Bronchial epithelial cell (primary cell): ENCODE data around the gene NMT1. TPM values are rescaled to one million over a fixed set of nuclear protein-coding genes. Genes with fewer than 3 reads are reported as not detected.

ENCODE experiments used
- DNase-seq: peaks from one replicate; pipeline ENCODE4 v3.0.0-alpha.2; 2010; ENCODE audit warnings: low read depth
- FAIRE-seq: peaks from 2 replicates; lab custom pipeline; 2011; peaks lifted over from hg19 to GRCh38; lab: Jason Lieb, UNC
- H3K27me3 ChIP-seq: 2 replicates; pipeline ENCODE4 v1.5.1; 2011; ENCODE audit warnings: low read length; ENCODE audit not compliant: control insufficient read depth, insufficient read depth
- H3K36me3 ChIP-seq: 2 replicates; pipeline ENCODE4 v1.5.1; 2011; ENCODE audit warnings: low read length; ENCODE audit not compliant: control insufficient read depth, insufficient read depth
- H3K4me3 ChIP-seq: 2 replicates; pipeline ENCODE4 v1.5.1; 2011; ENCODE audit warnings: mild to moderate bottlenecking, low read depth, low read length, control low read depth
- total RNA-seq: library from RNA; depleted of rRNA; stranded (reverse); fragments of >200 nt; gene quantifications from 2 replicates; pipeline ENCODE4 v1.2.1, GENCODE V29; 2014
- TF ChIP-seq, protein P1 (sequence below): IDR thresholded peaks from 2 replicates; pipeline ENCODE4 v1.5.1; 2011; ENCODE audit warnings: mild to moderate bottlenecking, moderate library complexity, low read length, control low read depth, inconsistent platforms; ENCODE audit not compliant: insufficient read depth, severe bottlenecking

The NMT1 gene
- total RNA-seq, 1 donor from 2014 or later: 54.2 TPM

DNA sequence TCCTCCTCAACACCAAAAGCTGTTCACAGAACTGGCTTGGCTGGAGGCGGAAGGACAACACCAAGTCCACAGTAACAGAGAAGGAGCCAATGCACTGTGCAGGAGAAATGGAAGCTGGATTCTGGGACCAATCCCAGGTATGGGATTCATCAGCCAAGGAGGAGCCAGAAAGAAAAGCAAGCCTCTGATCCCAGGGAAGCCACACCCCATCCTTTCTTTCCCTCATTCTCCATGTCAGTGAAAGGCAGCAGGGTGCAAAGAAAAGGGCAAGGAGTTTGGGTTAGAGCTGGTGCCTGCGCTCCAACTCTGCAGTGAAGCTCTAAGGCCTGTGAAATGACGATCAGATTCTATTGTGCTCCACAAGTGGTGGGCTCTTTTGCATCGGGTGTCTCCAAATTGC, 20.7 kb upstream of the NMT1 start:
- H3K4me3 ChIP-seq: no peak overlapping the region
- FAIRE-seq (no peak), DNase-seq (no peak)
- peaks cover 9% of the 10 kb centered on the region for H3K36me3 ChIP-seq
- H3K27me3 ChIP-seq: no peaks in the 10 kb centered on the region
- TF ChIP-seq, protein P1, sequence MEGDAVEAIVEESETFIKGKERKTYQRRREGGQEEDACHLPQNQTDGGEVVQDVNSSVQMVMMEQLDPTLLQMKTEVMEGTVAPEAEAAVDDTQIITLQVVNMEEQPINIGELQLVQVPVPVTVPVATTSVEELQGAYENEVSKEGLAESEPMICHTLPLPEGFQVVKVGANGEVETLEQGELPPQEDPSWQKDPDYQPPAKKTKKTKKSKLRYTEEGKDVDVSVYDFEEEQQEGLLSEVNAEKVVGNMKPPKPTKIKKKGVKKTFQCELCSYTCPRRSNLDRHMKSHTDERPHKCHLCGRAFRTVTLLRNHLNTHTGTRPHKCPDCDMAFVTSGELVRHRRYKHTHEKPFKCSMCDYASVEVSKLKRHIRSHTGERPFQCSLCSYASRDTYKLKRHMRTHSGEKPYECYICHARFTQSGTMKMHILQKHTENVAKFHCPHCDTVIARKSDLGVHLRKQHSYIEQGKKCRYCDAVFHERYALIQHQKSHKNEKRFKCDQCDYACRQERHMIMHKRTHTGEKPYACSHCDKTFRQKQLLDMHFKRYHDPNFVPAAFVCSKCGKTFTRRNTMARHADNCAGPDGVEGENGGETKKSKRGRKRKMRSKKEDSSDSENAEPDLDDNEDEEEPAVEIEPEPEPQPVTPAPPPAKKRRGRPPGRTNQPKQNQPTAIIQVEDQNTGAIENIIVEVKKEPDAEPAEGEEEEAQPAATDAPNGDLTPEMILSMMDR: no peak

DNA sequence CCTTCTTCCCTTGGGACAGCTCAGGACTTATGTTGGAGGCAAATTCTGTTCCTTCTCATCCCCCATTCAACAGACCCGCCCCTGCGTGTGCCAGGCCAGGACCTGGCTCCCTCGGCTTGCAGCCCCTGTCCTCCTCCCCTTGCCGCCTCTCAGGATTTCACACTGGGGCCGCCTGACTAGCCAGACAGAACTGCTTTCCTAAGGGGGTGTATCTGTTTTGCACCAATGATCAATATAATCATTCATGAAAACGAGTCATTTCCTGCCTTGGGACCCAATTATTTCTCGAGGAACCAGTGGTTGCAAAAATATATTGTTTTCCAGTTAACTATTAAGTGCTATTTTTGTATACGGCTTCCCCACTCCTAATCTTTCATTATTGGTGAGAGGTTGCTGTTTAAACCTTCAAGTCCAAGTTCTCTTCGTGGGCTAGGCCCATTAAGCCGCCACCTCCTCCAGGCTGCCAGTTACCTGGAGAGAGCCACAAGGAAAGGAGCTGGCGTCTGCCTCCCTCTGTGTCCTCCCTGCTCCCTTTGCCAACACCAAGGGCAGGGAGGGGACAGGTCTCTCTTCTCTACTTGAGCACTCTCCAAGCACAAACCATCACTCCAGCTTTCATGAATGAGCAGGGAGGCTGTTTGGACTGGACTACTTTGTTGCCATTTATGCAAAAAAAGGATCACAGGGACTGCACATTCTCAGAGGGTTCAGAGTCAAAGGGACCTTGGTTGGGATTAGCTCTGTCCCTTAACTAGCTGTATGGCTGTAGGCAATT, 18.6 kb upstream of the NMT1 start:
- TF ChIP-seq, protein P1: no peak
- FAIRE-seq (no peak), DNase-seq (no peak)
- Histone ChIP-seq H3K4me3 (no peak overlapping the region), H3K27me3 (no peaks in the 10 kb centered on the region), H3K36me3 (peaks cover 6% of the 10 kb centered on the region)

DNA sequence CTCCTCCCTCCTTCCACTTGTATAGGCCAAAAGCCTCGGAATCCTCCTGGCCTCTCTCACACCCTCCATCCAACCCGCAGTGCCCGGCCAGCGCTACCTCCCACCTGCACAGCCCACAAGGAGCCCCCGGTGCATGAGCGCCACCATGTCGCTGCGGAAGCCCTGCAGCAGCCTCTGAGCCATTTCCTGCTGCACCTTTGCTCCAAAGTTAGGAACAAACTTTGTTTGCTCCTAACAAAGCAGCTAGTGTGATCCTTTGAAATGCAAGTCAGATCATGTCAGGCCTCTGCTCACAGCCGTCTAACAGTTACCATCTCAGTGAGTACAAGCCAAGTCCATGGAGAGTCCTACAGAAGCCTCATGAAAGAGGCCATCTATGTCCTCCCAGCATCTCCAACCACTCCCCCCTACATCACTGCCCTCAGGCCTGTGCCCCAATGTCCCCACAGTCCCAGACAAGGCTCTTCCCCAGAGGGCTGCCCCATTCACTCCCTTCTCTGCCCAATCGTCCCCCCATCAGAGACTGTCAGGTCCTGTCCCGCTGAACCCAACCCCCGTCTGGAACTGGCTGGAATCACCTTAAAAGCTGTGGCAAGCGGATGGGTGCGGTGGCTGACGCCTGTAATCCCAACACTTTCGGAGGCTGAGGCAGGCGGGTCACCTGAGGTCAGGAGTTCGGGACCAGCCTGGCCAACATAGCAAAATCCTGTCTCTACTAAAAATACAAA, 17.1 kb upstream of the NMT1 start:
- H3K36me3 ChIP-seq: peaks cover 4% of the 10 kb centered on the region
- TF ChIP-seq, protein P1: no peak
- no peak overlapping the region for H3K4me3 ChIP-seq
- H3K27me3 ChIP-seq: no peaks in the 10 kb centered on the region
- peak; percentile 87 for DNase-seq
- FAIRE-seq: no peak

DNA sequence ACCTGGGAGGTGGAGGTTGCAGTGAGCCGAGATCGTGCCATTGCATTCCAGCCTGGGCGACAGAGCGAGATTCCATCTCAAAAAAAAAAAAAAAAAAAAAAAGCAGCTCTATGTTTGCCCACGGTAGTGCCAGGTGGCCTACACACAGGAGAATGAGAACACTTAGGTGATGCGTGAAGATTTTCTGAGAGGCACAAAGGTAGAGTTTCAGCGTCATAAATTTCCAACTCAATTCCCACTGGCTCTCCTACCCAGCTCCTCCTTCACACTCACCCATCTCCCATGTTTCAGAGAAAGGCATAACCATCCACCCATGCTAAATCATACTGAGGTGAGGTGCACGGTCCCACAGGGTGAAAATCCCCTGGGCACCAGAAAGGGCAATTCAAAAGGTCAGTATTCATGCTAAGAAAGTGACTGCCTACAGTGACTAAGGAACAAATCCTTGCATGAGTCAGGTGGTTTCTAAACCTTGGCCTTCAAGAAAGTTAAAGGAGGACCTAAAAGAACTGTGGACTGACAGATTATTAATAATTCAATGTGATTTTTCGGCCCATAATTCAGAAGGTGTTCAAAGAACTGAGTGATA, 14.5 kb upstream of the NMT1 start:
- no peak overlapping the region for H3K4me3 ChIP-seq
- TF ChIP-seq, protein P1: no peak
- DNase-seq: peak; percentile 87
- H3K27me3 ChIP-seq: no peaks in the 10 kb centered on the region
- H3K36me3 ChIP-seq: peaks cover 3% of the 10 kb centered on the region
- no peak for FAIRE-seq

DNA sequence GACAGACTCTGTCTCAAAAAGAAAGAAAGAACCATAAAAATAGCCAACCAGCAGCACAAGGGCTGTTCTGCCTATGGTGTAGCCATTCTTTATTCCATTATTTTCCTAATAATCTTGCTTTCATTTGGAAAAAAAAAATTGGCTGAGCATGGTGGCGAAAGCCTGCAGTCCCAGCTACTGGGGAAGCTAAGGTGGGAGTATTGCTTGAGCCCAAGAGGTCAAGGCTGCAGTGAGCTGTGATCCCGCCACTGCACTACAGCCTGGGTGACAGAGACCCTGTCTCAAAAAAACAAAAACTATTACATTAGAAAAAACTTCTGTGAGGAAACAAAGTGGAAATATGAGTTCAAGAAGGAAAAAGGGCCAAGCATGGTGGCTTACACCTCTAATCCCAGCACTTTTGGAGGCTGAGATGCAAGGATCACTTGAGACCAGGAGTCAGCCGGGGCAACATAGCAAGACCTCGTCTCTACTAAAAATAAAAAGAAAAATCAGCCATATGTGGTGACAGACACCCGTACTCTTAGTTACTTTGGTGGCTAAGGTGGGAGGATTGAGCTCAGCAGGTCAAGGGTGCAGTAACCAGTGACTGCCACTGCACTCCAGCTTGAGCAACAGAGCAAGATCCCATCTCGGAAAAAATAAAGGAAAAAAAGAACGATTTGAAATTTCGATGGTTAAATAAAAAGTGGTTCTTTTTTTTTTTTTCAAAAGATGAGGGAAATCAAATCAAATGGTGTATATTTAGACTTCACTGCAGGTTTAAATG, 12.1 kb upstream of the NMT1 start:
- Histone ChIP-seq H3K4me3 (no peak overlapping the region), H3K36me3 (peaks cover 3% of the 10 kb centered on the region), H3K27me3 (no peaks in the 10 kb centered on the region)
- TF ChIP-seq, protein P1: peak; percentile 11
- FAIRE-seq (no peak), DNase-seq (no peak)
